H1 (cell line): ENCODE results near the gene ATP8B3. TPM values are rescaled to one million over a fixed set of nuclear protein-coding genes. Genes with fewer than 3 reads are reported as not detected.

ENCODE experiments used
- CTCF ChIA-PET: fragments of 300-600 bp; sonication (Branson Sonifier 250); formaldehyde crosslinking; loops from one replicate; lab custom pipeline; 2021; ENCODE audit not compliant: partially characterized antibody; lab: Charles Lee
- POLR2A ChIA-PET: fragments of 300-600 bp; sonication (Branson Sonifier 250); formaldehyde crosslinking; loops from one replicate; lab custom pipeline; 2021; ENCODE audit warnings: inconsistent platforms; ENCODE audit not compliant: partially characterized antibody; lab: Charles Lee
- DNase-seq, 2 experiments: peaks; one replicate each; pipeline versions ENCODE4 v3.0.0 to v3.0.0-alpha.2; 2010 to 2022; ENCODE audit warnings: low spot score in 2 of 2, low read depth in 1 of 2, mixed read lengths in 1 of 2
- FAIRE-seq: peaks from 2 replicates; lab custom pipeline; 2011; peaks lifted over from hg19 to GRCh38; lab: Jason Lieb, UNC
- H2AFZ ChIP-seq: 2 replicates; pipeline ENCODE4 v1.8.1; 2012; ENCODE audit warnings: low read length, inconsistent platforms
- H2AK5ac ChIP-seq: 2 replicates; pipeline ENCODE4 v1.6.1; 2013; ENCODE audit warnings: low read depth, low read length
- H2BK120ac ChIP-seq: replicated peaks from 2 replicates; pipeline ENCODE3; 2013; ENCODE audit warnings: low read depth, low read length, inconsistent platforms
- H2BK12ac ChIP-seq: 2 replicates; pipeline ENCODE4 v1.6.1; 2013; ENCODE audit warnings: low read depth, low read length
- H2BK15ac ChIP-seq: 2 replicates; pipeline ENCODE4 v1.6.1; 2013; ENCODE audit warnings: low read length
- H2BK20ac ChIP-seq: 2 replicates; pipeline ENCODE4 v1.6.1; 2013; ENCODE audit warnings: low read length
- H2BK5ac ChIP-seq: 2 replicates; pipeline ENCODE4 v1.6.1; 2013; ENCODE audit warnings: low read depth, low read length
- H3K14ac ChIP-seq: 2 replicates; pipeline ENCODE4 v1.6.1; 2013; ENCODE audit warnings: inconsistent platforms; ENCODE audit not compliant: insufficient read length
- H3K18ac ChIP-seq: 2 replicates; pipeline ENCODE4 v1.6.1; 2013; ENCODE audit warnings: low read length; ENCODE audit errors: extremely low read depth
- H3K23ac ChIP-seq: 2 replicates; pipeline ENCODE4 v1.6.1; 2013; ENCODE audit warnings: inconsistent platforms; ENCODE audit not compliant: insufficient read length
- H3K23me2 ChIP-seq: 2 replicates; pipeline ENCODE4 v1.6.1; 2013; ENCODE audit warnings: low read depth, low read length
- H3K27ac ChIP-seq: 2 replicates; pipeline ENCODE4 v1.6.1; 2011; ENCODE audit warnings: low read depth, low read length, inconsistent platforms
- H3K27me3 ChIP-seq, 4 experiments: replicated peaks in 1 of 4; 1 replicate in 1 of 4; 2 replicates in 3 of 4; pipeline versions ENCODE4 v1.6.1 to v1.8.1; 2011 to 2013; ENCODE audit warnings: low read length in 3 of 4, mild to moderate bottlenecking in 3 of 4, inconsistent platforms in 2 of 4, mixed read lengths in 2 of 4, moderate library complexity in 1 of 4; ENCODE audit not compliant: control insufficient read depth in 3 of 4, insufficient read depth in 3 of 4; ENCODE audit errors: extremely low read depth in 1 of 4
- H3K36me3 ChIP-seq, 4 experiments: 2 replicates each; pipeline versions ENCODE4 v1.6.1 to v1.8.1; 2011 to 2013; ENCODE audit warnings: mild to moderate bottlenecking in 4 of 4, low read length in 3 of 4, moderate library complexity in 2 of 4, control low read depth in 1 of 4, inconsistent platforms in 1 of 4; ENCODE audit not compliant: insufficient read depth in 4 of 4, control insufficient read depth in 2 of 4
- H3K4ac ChIP-seq: replicated peaks from 2 replicates; pipeline ENCODE3; 2013; ENCODE audit warnings: low read length, low read depth, mixed read lengths, inconsistent platforms; ENCODE audit not compliant: insufficient read length
- H3K4me1 ChIP-seq, 4 experiments: replicated peaks in 1 of 4; 1 replicate in 1 of 4; 2 replicates in 3 of 4; pipeline versions ENCODE4 v1.6.1 to v1.8.1; 2011 to 2013; ENCODE audit warnings: low read length in 3 of 4, inconsistent platforms in 2 of 4, mixed read lengths in 1 of 4; ENCODE audit not compliant: insufficient read depth in 4 of 4, control insufficient read depth in 3 of 4
- H3K4me2 ChIP-seq, 2 experiments: 2 replicates each; pipeline versions ENCODE4 v1.6.1 to v1.8.1; 2011 to 2013; ENCODE audit warnings: low read depth in 2 of 2, low read length in 2 of 2, control low read depth in 1 of 2, inconsistent platforms in 1 of 2, mild to moderate bottlenecking in 1 of 2; ENCODE audit not compliant: insufficient read depth in 1 of 2
- H3K4me3 ChIP-seq, 4 experiments: fragments of 200-600, 300-600 bp in 1 of 4; sonication (generic), shearing (Covaris generic), sonication (Bioruptor Twin) in 1 of 4; 2 replicates each; pipeline versions ENCODE4 v1.5.1 to v1.8.1; 2011 to 2016; ENCODE audit warnings: low read length in 4 of 4, low read depth in 3 of 4, control low read depth in 2 of 4, inconsistent platforms in 2 of 4, mild to moderate bottlenecking in 2 of 4, mixed read lengths in 1 of 4, moderate library complexity in 1 of 4; ENCODE audit not compliant: insufficient read depth in 2 of 4; ENCODE audit errors: extremely low read depth in 1 of 4
- H3K56ac ChIP-seq: replicated peaks from 2 replicates; pipeline ENCODE3; 2013; ENCODE audit warnings: low read depth, mild to moderate bottlenecking, mixed read lengths, low read length, inconsistent platforms; ENCODE audit not compliant: insufficient read length
- H3K79me1 ChIP-seq: 2 replicates; pipeline ENCODE4 v1.6.1; 2013; ENCODE audit warnings: low read depth, low read length, control low read depth
- H3K79me2 ChIP-seq, 2 experiments: 2 replicates each; pipeline versions ENCODE4 v1.6.1 to v1.8.1; 2012 to 2013; ENCODE audit warnings: low read length in 2 of 2, mild to moderate bottlenecking in 2 of 2, inconsistent platforms in 1 of 2; ENCODE audit not compliant: insufficient read depth in 2 of 2, control insufficient read depth in 1 of 2
- H3K9ac ChIP-seq, 4 experiments: replicated peaks in 1 of 4; 1 replicate in 1 of 4; 2 replicates in 3 of 4; pipeline versions ENCODE4 v1.6.1 to v1.8.1; 2011 to 2013; ENCODE audit warnings: low read depth in 3 of 4, low read length in 3 of 4, control low read depth in 2 of 4, mild to moderate bottlenecking in 2 of 4, moderate library complexity in 2 of 4, inconsistent platforms in 1 of 4; ENCODE audit errors: extremely low read depth in 1 of 4
- H3K9me3 ChIP-seq, 2 experiments: 2 replicates each; pipeline versions ENCODE4 v1.6.1 to v1.8.1; 2012 to 2013; ENCODE audit warnings: mild to moderate bottlenecking in 2 of 2, moderate library complexity in 2 of 2, control low read depth in 1 of 2, inconsistent platforms in 1 of 2, low read depth in 1 of 2, low read length in 1 of 2, mixed read lengths in 1 of 2; ENCODE audit not compliant: insufficient read depth in 2 of 2
- H4K20me1 ChIP-seq, 2 experiments: replicated peaks in 1 of 2; 2 replicates each; pipeline versions ENCODE3 to v1.8.1; 2011 to 2013; ENCODE audit warnings: inconsistent platforms in 2 of 2, low read length in 2 of 2, mild to moderate bottlenecking in 1 of 2; ENCODE audit not compliant: insufficient read depth in 2 of 2, control insufficient read depth in 1 of 2
- H4K5ac ChIP-seq: 2 replicates; pipeline ENCODE4 v1.6.1; 2013; ENCODE audit warnings: low read length, low read depth, mixed read lengths, inconsistent platforms; ENCODE audit not compliant: insufficient read length
- H4K8ac ChIP-seq: 2 replicates; pipeline ENCODE4 v1.8.0; 2013; ENCODE audit warnings: mild to moderate bottlenecking, moderate library complexity, low read length, inconsistent platforms; ENCODE audit not compliant: insufficient read depth; ENCODE audit errors: extremely low read depth
- H4K91ac ChIP-seq: replicated peaks from 2 replicates; pipeline ENCODE3; 2013; ENCODE audit warnings: low read length, mixed read lengths, inconsistent platforms; ENCODE audit not compliant: insufficient read length
- ASH2L ChIP-seq: fragments of 200-600, 300-600 bp; sonication (generic); IDR thresholded peaks from one replicate; pipeline ENCODE4 v1.7.1; 2017; ENCODE audit warnings: low read length
- BCL11A ChIP-seq, 2 experiments: IDR thresholded peaks; one replicate each; pipeline ENCODE4 v1.6.1; 2011; ENCODE audit warnings: low read depth in 2 of 2, low read length in 2 of 2, mild to moderate bottlenecking in 2 of 2
- CREB1 ChIP-seq: IDR thresholded peaks from 2 replicates; pipeline ENCODE4 v1.6.1; 2012; ENCODE audit warnings: inconsistent platforms
- CTBP2 ChIP-seq: IDR thresholded peaks from 2 replicates; pipeline ENCODE4 v1.7.0; 2011; ENCODE audit warnings: borderline replicate concordance, mild to moderate bottlenecking, moderate library complexity, mixed read lengths, low read length; ENCODE audit not compliant: insufficient read depth, insufficient read length
- EGR1 ChIP-seq: IDR thresholded peaks from 2 replicates; pipeline ENCODE4 v1.6.1; 2011; ENCODE audit warnings: low read depth, low read length, borderline replicate concordance
- EP300 ChIP-seq, 2 experiments: IDR thresholded peaks; 1 replicate in 1 of 2; 2 replicates in 1 of 2; pipeline ENCODE4 v1.6.1; 2011 to 2012; ENCODE audit warnings: low read depth in 2 of 2, low read length in 2 of 2, mild to moderate bottlenecking in 2 of 2, borderline replicate concordance in 1 of 2, inconsistent platforms in 1 of 2, moderate library complexity in 1 of 2
- GTF2F1 ChIP-seq: IDR thresholded peaks from 2 replicates; pipeline ENCODE4 v1.6.1; 2012; ENCODE audit warnings: low read depth, low read length, improper control_type of control experiment, borderline replicate concordance
- KDM1A ChIP-seq: fragments of 200-600, 300-600 bp; sonication (generic); IDR thresholded peaks from 2 replicates; pipeline ENCODE4 v1.7.1; 2016; ENCODE audit warnings: mild to moderate bottlenecking, low read length, borderline replicate concordance
- POLR2A ChIP-seq, 2 experiments: IDR thresholded peaks; 1 replicate in 1 of 2; 2 replicates in 1 of 2; pipeline ENCODE4 v1.6.1; 2011; ENCODE audit warnings: low read depth in 2 of 2, low read length in 2 of 2, mild to moderate bottlenecking in 2 of 2; ENCODE audit errors: control extremely low read depth in 1 of 2
- RBBP5 ChIP-seq: IDR thresholded peaks from 2 replicates; pipeline ENCODE4 v1.7.1; 2012; ENCODE audit warnings: low read depth, mild to moderate bottlenecking, inconsistent platforms, low read length, moderate library complexity, borderline replicate concordance
- SIRT6 ChIP-seq: IDR thresholded peaks from one replicate; pipeline ENCODE4 v1.7.1; 2012; ENCODE audit warnings: low read length, inconsistent platforms
- SP4 ChIP-seq: IDR thresholded peaks from 2 replicates; pipeline ENCODE4 v1.6.1; 2012; ENCODE audit warnings: low read length, inconsistent platforms
- TBP ChIP-seq: IDR thresholded peaks from 2 replicates; pipeline ENCODE4 v1.6.1; 2011; ENCODE audit warnings: low read depth, low read length, improper control_type of control experiment
- TEAD4 ChIP-seq: IDR thresholded peaks from 2 replicates; pipeline ENCODE4 v1.6.1; 2012; ENCODE audit warnings: low read depth, low read length, inconsistent platforms, mixed read lengths
- WGBS, 2 experiments: shearing (Covaris generic) in 1 of 2; methylation state at CpG; one replicate each; pipeline versions ENCODE4 v1.1.6 to v1.1.7; 2013 to 2015; ENCODE audit warnings: low lambda C conversion rate in 2 of 2, mixed read lengths in 2 of 2, inconsistent platforms in 1 of 2, low coverage in 1 of 2, missing lambda C conversion rate in 1 of 2; ENCODE audit not compliant: insufficient replicate concordance in 2 of 2, insufficient coverage in 1 of 2, insufficient read length in 1 of 2; ENCODE audit errors: extremely low coverage in 1 of 2, missing lambda C conversion rate in 1 of 2; 5-methylcytosine and 5-hydroxymethylcytosine counted together
- polyA plus RNA-seq, 7 experiments: library from polyadenylated mRNA; depleted of rRNA in 3 of 7; stranded (reverse) in 5 of 7; unstranded in 2 of 7; fragments of >200 nt in 5 of 7; fragments of 200-250 nt in 2 of 7; gene quantifications; 1 replicate in 5 of 7; 2 replicates in 1 of 7; 4 replicates in 1 of 7; pipeline versions ENCODE4 v1.2.1 to v1.2.3, GENCODE V29; 2011 to 2013; ENCODE audit warnings: missing spikeins in 2 of 7, mixed read lengths in 2 of 7
- total RNA-seq: library from RNA; stranded (reverse); fragmentation: NEBNext Ultra II Directional; extraction: Animal tissue kit (Norgen Biotek cat#: 25700); gene quantifications from 2 replicates; pipeline ENCODE4 v1.2.1, GENCODE V29; 2021

The ATP8B3 gene
- total and polyA plus RNA-seq, 2 of the 8 experiments (the other 6 are each of a cell fraction or from before 2014, with no cell fraction given) = 4.1 to 9.3 TPM

GRCh38 chr19:1745589-1746031 lies 66.5 kb downstream of the ATP8B3 start:
- 3% methylated on average over 14 of the region's 14 CpGs; no CpG with 5 or more reads in 1 of the 2 experiments for WGBS, 2 experiments
- Histone ChIP-seq H4K8ac (no peak overlapping the region), H2BK12ac (peak overlapping the region; percentile 94; the same call in 1 of the 2 replicates), H3K4me3 (peak overlapping the region in 3 of 4 experiments; percentile 10 to 54 (median 32); a peak in 7 of 8 replicates), H2AK5ac (no peak overlapping the region), H3K27ac (no peak overlapping the region), H3K27me3 (peaks cover 48 to 67% (median 59%) of the 10 kb centered on the region in 4 experiments), H2BK120ac (no peak overlapping the region), H2BK15ac (no peak overlapping the region), H2BK20ac (peak overlapping the region; percentile 55; the same call in 1 of the 2 replicates), H3K18ac (peak overlapping the region; percentile 75; the same call in 1 of the 2 replicates), H4K5ac (no peak overlapping the region), H3K79me2 (no peaks in the 10 kb centered on the region), H3K4ac (no peak overlapping the region), H3K4me1 (peaks cover 0 to 44% (median 27%) of the 10 kb centered on the region in 4 experiments; a peak in 6 of 7 replicates), H3K9me3 (no peaks in the 10 kb centered on the region; a peak in 1 of 4 replicates), H3K23me2 (peaks cover 5% of the 10 kb centered on the region; the same call in 1 of the 2 replicates), H3K79me1 (no peaks in the 10 kb centered on the region), H3K36me3 (peaks cover 0 to 16% (median 0%) of the 10 kb centered on the region in 4 experiments; a peak in 1 of 8 replicates), H3K56ac (no peak overlapping the region), H3K9ac (no peak overlapping the region), H3K23ac (no peak overlapping the region), H4K20me1 (peaks cover 0 to 4% of the 10 kb centered on the region in 2 experiments), H2BK5ac (peak overlapping the region; percentile 35; the same call in 1 of the 2 replicates), H3K4me2 (peak overlapping the region; percentile 67 to 70), H2AFZ (no peak overlapping the region), H3K14ac (no peak overlapping the region), H4K91ac (no peak overlapping the region)
- POLR2A ChIA-PET = interaction anchor here (0.6 to 3.6 kb wide), 5 partner anchors 10 to 288 kb away, joined by 3 to 21 read pairs (median 3); partner anchors contain the start of gene ONECUT3
- CTCF ChIA-PET = interaction anchor here (0.7 to 3.3 kb wide), 3 partner anchors 20 to 73 kb away, joined by 3 to 24 read pairs (median 6); no protein-coding TSS in a partner anchor
- no peak for FAIRE-seq
- DNase-seq = peak in 1 of 2 experiments; percentile 74
- TF ChIP-seq BCL11A (IDR thresholded peaks at IDR 0.05; ENCODE audit: low read depth in 2 of 2, low read length in 2 of 2) = no peak
- no peak for TF ChIP-seq EP300 (IDR thresholded peaks at IDR 0.05; ENCODE audit: borderline replicate concordance in 1 of 2, low read depth in 2 of 2, low read length in 2 of 2)
- no peak for TF ChIP-seq GTF2F1
- TF ChIP-seq CTBP2 = peak; percentile 95
- TF ChIP-seq SIRT6 = no peak
- TF ChIP-seq POLR2A (IDR thresholded peaks at IDR 0.05; ENCODE audit: control extremely low read depth in 1 of 2, low read depth in 2 of 2, low read length in 2 of 2) = no peak
- TF ChIP-seq TEAD4 = no peak
- no peak; the same call in 1 of the 2 replicates for TF ChIP-seq EGR1
- no peak for TF ChIP-seq TBP
- TF ChIP-seq ASH2L = peak; percentile 87
- no peak for TF ChIP-seq CREB1
- 0 out of 2 replicates have a peak, but pooled peaks have one; percentile 32 for TF ChIP-seq SP4
- TF ChIP-seq RBBP5 = no peak; the same call in 1 of the 2 replicates
- no peak for TF ChIP-seq KDM1A
